ENCODE data around the gene ANXA3. TPM values are rescaled to one million over a fixed set of nuclear protein-coding genes. Genes with fewer than 3 reads are reported as not detected.

The ANXA3 gene
- total and polyA plus RNA-seq, 4 donors = 15.4 to 70.0 (median 29.9) TPM

Small RNAs within 50 kb of the gene (small RNA-seq; reads per million reads assigned to genes)
- gene HIGD1AP13 (ENCODE audit: low replicate concordance) (not detected), gene RF00019 (ENCODE audit: low replicate concordance) (not detected)

Other genes with a start within 250 kb of the ANXA3 start
- gene BMP2K, start 224.6 kb downstream of the ANXA3 start, total RNA-seq = 10 to 100 TPM; 54.6 to 95.3 TPM
- gene BMP2K, start 224.6 kb downstream of the ANXA3 start, polyA plus RNA-seq (ENCODE audit: insufficient read length in 2 of 2) = 10 to 100 TPM; 19.6 to 26.2 TPM